Chondrocyte (in vitro differentiated cells): ENCODE measurements around the gene NR4A1. TPM values are rescaled to one million over a fixed set of nuclear protein-coding genes. Genes with fewer than 3 reads are reported as not detected.

Experiments
- DNase-seq: peaks from one replicate; pipeline ENCODE4 v3.0.0; 2021; ENCODE audit warnings: mixed read lengths, low spot score
- H3K27ac Mint-ChIP-seq: one replicate; pipeline ENCODE4 v1.8.0; 2021; ENCODE audit warnings: mild to moderate bottlenecking, moderate library complexity, mixed read lengths; ENCODE audit not compliant: unreplicated experiment
- H3K27me3 Mint-ChIP-seq: 2 replicates; pipeline ENCODE4 v1.8.0; 2021; ENCODE audit warnings: low read depth, mixed read lengths
- H3K36me3 Mint-ChIP-seq: 2 replicates; pipeline ENCODE4 v1.8.0; 2021; ENCODE audit warnings: low read depth, mixed read lengths
- H3K4me1 Mint-ChIP-seq: 2 replicates; pipeline ENCODE4 v1.8.0; 2021; ENCODE audit warnings: low read depth, mild to moderate bottlenecking, mixed read lengths
- H3K4me3 Mint-ChIP-seq: one replicate; pipeline ENCODE4 v1.8.0; 2021; ENCODE audit warnings: mild to moderate bottlenecking, moderate library complexity, mixed read lengths; ENCODE audit not compliant: unreplicated experiment
- H3K9me3 Mint-ChIP-seq: 2 replicates; pipeline ENCODE4 v1.8.0; 2021; ENCODE audit warnings: low read depth, mixed read lengths
- total RNA-seq: library from RNA; stranded (reverse); gene quantifications from 3 replicates; pipeline ENCODE4 v1.2.1, GENCODE V29; 2021
- TF ChIP-seq, protein P1 (sequence below): fragments of 200-600 bp; sonication (generic); IDR thresholded peaks from 2 replicates; pipeline ENCODE4 v1.5.0; 2021; ENCODE audit warnings: antibody characterized with exemption, mild to moderate bottlenecking, moderate library complexity

NR4A1 gene
- total RNA-seq, 1 donor from 2014 or later = 7.3 TPM

DNA sequence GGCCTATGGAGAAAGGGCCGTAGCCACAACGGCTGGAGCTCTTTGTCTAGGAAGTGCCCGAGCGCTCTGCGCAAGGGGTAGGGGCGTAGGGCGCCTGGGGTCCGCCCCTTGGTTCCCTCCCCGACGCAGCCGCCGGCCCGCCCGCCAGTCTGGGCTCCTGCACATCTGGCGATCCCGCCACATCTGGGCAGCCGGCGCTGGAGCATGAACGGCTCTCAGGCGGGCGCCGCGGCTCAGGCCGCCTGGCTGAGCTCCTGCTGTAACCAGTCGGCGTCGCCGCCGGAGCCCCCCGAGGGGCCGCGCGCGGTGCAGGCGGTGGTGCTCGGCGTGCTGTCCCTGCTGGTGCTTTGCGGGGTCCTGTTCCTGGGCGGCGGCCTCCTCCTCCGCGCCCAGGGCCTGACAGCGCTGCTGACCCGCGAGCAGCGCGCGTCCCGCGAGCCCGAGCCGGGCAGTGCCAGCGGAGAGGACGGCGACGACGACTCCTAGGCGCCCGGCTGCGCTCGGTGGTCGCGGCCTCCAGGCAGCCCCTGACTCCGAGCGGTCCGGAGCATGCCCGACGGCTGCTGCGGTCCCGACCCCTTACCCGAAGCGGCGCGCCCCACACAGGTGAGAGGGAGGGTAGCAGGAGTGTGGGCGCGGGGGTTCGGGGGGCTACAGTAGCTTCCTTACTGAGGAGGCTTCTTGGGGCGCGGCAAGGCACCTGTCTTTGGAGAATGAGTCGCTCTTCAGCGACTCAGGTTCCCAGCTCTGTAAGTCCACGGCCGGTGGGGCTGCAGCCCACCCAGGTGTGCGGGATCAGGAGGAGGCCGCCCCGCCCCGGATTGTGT, 28.5 kb downstream of the NR4A1 start, which contains the start of gene SMIM41:
Gene SMIM41, plus strand, starts transcription at position 129 of the 827 bp plus-strand sequence. Its CDS starts 76 bp downstream, at position 205.
- Mint-ChIP-seq H3K9me3 (no peaks in the 10 kb centered on the region), H3K27me3 (no peaks in the 10 kb centered on the region), H3K27ac (no peak within 1 kb of the TSS), H3K4me3 (no peak within 1 kb of the TSS), H3K4me1 (peaks cover 24% of the 10 kb centered on the region), H3K36me3 (peaks cover 25% of the 10 kb centered on the region)
- TF ChIP-seq, protein P1, sequence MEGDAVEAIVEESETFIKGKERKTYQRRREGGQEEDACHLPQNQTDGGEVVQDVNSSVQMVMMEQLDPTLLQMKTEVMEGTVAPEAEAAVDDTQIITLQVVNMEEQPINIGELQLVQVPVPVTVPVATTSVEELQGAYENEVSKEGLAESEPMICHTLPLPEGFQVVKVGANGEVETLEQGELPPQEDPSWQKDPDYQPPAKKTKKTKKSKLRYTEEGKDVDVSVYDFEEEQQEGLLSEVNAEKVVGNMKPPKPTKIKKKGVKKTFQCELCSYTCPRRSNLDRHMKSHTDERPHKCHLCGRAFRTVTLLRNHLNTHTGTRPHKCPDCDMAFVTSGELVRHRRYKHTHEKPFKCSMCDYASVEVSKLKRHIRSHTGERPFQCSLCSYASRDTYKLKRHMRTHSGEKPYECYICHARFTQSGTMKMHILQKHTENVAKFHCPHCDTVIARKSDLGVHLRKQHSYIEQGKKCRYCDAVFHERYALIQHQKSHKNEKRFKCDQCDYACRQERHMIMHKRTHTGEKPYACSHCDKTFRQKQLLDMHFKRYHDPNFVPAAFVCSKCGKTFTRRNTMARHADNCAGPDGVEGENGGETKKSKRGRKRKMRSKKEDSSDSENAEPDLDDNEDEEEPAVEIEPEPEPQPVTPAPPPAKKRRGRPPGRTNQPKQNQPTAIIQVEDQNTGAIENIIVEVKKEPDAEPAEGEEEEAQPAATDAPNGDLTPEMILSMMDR = no peak
- DNase-seq = no peak

DNA sequence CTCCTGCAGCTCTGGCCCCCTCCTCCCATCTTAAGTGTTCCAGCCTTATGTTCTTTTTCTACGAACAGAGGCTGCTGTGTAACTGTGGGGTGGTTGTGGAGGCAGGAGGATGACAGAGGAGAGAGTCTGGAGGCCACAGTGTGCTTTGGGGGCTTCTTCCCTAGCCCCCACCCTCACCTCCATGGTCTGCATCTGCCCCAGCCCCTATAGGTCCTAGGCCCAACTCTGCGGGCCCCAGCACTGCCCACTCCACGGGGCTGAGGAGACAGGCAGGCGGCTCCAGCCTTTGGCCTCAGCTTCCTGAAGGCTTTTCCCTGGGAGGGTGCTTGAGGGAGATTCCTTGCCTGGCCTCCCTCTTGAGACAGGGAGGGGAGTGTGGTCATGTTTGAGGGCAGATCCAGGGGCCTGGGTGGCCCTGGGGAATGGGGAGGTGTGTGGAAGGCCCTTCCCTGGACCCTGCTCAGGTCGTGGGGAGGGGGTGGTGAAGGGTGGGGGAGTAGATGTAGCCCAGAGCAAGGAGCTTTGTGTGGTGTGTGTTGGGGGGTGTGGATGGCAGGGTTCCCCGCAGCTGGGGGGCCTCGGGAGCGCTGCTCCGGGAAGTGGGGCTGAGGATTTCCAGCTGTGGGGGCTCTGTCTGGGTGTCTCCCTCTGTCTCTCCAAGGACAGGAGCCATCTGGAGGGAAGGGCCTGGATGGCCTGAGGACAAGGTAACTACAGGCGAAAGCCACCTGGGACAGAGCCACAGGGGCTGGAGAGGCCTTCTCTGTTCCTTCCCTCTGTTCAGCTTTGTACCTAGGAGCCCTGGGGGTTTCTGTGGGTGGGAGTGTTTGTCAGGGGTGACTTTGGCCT, 29.4 kb downstream of the NR4A1 start:
- Mint-ChIP-seq H3K4me1 (peaks cover 19% of the 10 kb centered on the region), H3K27ac (no peak overlapping the region), H3K9me3 (no peaks in the 10 kb centered on the region), H3K36me3 (peaks cover 22% of the 10 kb centered on the region), H3K4me3 (no peak overlapping the region), H3K27me3 (peaks cover under 1% of the 10 kb centered on the region)
- TF ChIP-seq, protein P1 = no peak
- DNase-seq = no peak

DNA sequence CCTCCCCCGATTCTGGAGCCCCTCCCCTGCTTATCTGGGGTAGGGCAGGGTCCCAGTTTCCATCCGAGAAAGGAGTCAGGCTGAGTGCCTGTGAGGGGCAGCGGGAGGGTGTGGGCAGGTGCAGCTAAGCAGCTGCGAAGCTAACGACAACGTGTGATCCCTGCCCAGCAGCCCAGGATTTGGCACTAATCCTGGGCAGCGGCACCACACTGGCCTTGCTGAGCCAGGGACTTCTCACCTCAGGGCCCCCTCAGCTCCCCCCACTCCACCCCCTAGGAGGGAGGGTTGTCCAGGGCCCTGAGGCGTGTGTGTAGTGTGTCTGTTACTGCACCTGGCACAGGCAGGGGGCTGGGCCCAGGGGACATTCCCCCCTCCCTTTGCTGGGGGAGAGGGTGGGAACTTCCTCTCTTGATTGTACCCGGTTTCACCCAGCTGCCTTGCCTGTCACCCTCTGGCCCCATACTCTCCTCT, 30.1 kb downstream of the NR4A1 start:
- Mint-ChIP-seq H3K36me3 (peaks cover 20% of the 10 kb centered on the region), H3K4me3 (no peak overlapping the region), H3K27ac (no peak overlapping the region), H3K4me1 (peaks cover 19% of the 10 kb centered on the region), H3K9me3 (no peaks in the 10 kb centered on the region), H3K27me3 (peaks cover 2% of the 10 kb centered on the region)
- no peak for DNase-seq
- TF ChIP-seq, protein P1 = no peak

DNA sequence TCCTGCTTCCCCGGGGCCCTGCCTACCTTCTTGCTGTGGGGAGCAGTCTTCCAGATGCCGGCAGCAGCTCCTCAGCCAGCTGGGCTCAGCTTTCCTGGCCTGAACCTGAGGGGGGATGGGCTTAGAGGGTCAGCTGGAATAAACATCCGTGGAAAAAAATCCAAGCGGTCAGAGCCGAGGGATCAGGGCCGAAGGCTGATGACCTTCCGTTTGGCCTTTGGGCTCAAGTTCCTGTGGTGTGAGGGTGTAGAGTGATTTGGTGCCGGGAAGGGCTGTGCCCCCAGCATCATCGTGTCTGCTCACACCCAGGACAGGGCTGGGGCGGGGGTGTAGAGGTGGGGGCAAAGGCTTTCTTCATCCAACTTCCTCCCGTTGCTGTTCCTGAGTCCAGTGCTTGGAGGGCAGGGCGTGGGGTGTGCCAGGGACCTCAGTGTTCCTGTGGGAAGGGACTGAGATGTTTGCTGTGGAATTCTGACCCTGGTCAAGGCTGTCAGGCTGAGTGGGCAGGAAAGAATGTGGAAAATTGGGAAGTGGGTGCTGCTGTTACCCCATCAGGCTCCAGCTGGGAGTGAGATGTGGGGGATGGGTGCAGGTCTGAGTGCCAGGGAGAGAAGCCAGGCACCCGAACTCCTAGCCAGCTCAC, 30.9 kb downstream of the NR4A1 start:
- TF ChIP-seq, protein P1 = no peak
- peak overlapping the region; percentile 49 for H3K27ac Mint-ChIP-seq

DNA sequence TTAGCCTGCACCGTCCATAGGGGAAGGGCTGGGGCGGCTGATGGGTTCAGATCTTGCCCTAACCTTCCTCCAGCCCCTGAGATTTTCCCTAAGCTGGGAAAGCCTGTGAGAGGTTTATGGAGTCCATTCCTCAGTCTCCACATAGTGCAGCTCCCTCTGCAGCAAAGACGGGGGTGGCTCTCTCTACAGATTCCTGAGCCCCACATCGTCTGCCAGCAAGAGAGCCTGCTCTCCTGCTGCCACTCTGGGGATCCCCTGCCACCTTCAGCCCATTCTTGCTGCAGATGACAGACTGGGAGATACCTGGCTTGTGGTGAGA, 31.4 kb downstream of the NR4A1 start:
- Mint-ChIP-seq H3K36me3 (peaks cover 21% of the 10 kb centered on the region), H3K27ac (no peak overlapping the region), H3K4me1 (peaks cover 19% of the 10 kb centered on the region), H3K4me3 (no peak overlapping the region), H3K9me3 (no peaks in the 10 kb centered on the region), H3K27me3 (peaks cover 10% of the 10 kb centered on the region)
- DNase-seq = no peak
- TF ChIP-seq, protein P1 = no peak

More for the DNA sequence above, 30.9 kb downstream of the NR4A1 start:
- no peak for DNase-seq
- H3K27me3 Mint-ChIP-seq = peaks cover 7% of the 10 kb centered on the region
- no peak overlapping the region for H3K4me3 Mint-ChIP-seq
- peaks cover 19% of the 10 kb centered on the region for H3K36me3 Mint-ChIP-seq
- H3K9me3 Mint-ChIP-seq = no peaks in the 10 kb centered on the region
- H3K4me1 Mint-ChIP-seq = peaks cover 19% of the 10 kb centered on the region
